Endometrial microvascular endothelial cells (primary cell): ENCODE measurements around the gene GLA. TPM values are rescaled to one million over a fixed set of nuclear protein-coding genes. Genes with fewer than 3 reads are reported as not detected.

Source experiments
- in situ Hi-C: cut with HindIII; loops from 2 replicates; pipeline ENCODE4 v1.10.0; 2017; ENCODE audit warnings: low sequenced_read_pairs, low pct_unique_long_range_greater_than_20kb; ENCODE audit errors: inconsistent ontology term
- total RNA-seq: library from RNA; depleted of rRNA; stranded (reverse); fragments of >200 nt; gene quantifications from one replicate; pipeline ENCODE4 v1.2.3, GENCODE V29; 2015; ENCODE audit errors: inconsistent ontology term

The GLA gene
- total RNA-seq, 1 donor from 2014 or later: 61.9 TPM

- in situ Hi-C loops: no loop called here
Observed at GRCh38 chrX:101407167-101407747, 468 bp downstream of the GLA start.

GRCh38 chrX:101399825-101400224, 7.9 kb downstream of the GLA start:
- in situ Hi-C loops: no loop called here

- in situ Hi-C loops: no loop called here
Observed at GRCh38 chrX:101398694-101399093, 9.0 kb downstream of the GLA start.

GRCh38 chrX:101397779-101398178, 9.9 kb downstream of the GLA start:
- in situ Hi-C loops: no loop called here

- in situ Hi-C loops: no loop called here
Observed at GRCh38 chrX:101395789-101396188, 11.9 kb downstream of the GLA start.

- in situ Hi-C loops: no loop called here
Observed at GRCh38 chrX:101394372-101394771, 13.4 kb downstream of the GLA start.

- in situ Hi-C loops: no loop called here
Observed at GRCh38 chrX:101393530-101394305, 14.0 kb downstream of the GLA start.

GRCh38 chrX:101391831-101392230, 15.9 kb downstream of the GLA start:
- in situ Hi-C loops: no loop called here

GRCh38 chrX:101390664-101391525, 16.8 kb downstream of the GLA start, which contains the start of gene RPL36A:
Gene RPL36A, plus strand, starts transcription at chrX:101391011. Its CDS starts 33 bp downstream, at chrX:101391044.
- in situ Hi-C loops: no loop called here

- in situ Hi-C loops: no loop called here
Observed at GRCh38 chrX:101388604-101389003, 19.1 kb downstream of the GLA start.

- in situ Hi-C loops: no loop called here
Observed at GRCh38 chrX:101386542-101386885, 21.2 kb downstream of the GLA start.

GRCh38 chrX:101385795-101386541, 21.8 kb downstream of the GLA start, which contains the start of gene BTK:
Gene BTK, minus strand, starts transcription at chrX:101386191. Its CDS starts 10,907 bp downstream, at chrX:101375284.
- in situ Hi-C loops: no loop called here

- in situ Hi-C loops: no loop called here
Observed at GRCh38 chrX:101385026-101385684, 22.6 kb downstream of the GLA start.

GRCh38 chrX:101383679-101384205, 24.0 kb downstream of the GLA start:
- in situ Hi-C loops: no loop called here

- in situ Hi-C loops: no loop called here
Observed at GRCh38 chrX:101377547-101377946, 30.2 kb downstream of the GLA start.

- in situ Hi-C loops: no loop called here
Observed at GRCh38 chrX:101370888-101371504, 36.7 kb downstream of the GLA start.

- in situ Hi-C loops: no loop called here
Observed at GRCh38 chrX:101369687-101370086, 38.0 kb downstream of the GLA start.

GRCh38 chrX:101368800-101369199, 38.9 kb downstream of the GLA start:
- in situ Hi-C loops: no loop called here
